Measurements from ENCODE around the gene TSPEAR. TPM values are rescaled to one million over a fixed set of nuclear protein-coding genes. Genes with fewer than 3 reads are reported as not detected.
A peak's percentile ranks its signal among the peaks of the same experiment; 100 is the strongest.
"Not testable (repeated sequence)": the region's sequence is repeated elsewhere in the genome, so short reads cannot be mapped to it uniquely, and the experiment has no call there.

TSPEAR gene
- total RNA-seq, 6 experiments from 2014 or later, result not detected

DNA sequence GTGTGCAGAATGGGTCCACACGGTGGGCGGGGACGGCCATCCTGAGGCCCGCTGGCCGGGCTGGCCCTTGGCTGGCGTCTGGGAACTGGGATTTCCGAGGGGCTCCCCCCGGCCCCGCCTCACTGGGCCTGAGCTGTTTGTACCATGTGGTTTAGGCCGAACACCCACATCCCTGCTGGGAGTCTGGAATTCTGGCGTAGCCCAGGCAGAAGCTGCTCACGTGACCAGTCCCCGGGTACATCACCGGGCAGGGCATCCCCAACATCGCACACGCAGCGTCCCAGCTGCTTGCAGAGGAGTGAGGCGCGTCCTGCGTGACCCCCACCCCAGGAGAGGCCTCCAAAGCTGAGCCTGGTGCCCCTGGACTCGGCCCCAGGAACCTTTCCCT, 108.9 kb downstream of the TSPEAR start:
- Histone ChIP-seq H3K9me3 (no peaks in the 10 kb centered on the region), H3K36me3 (no peaks in the 10 kb centered on the region), H3K27ac (no peak overlapping the region), H3K4me1 (no peaks in the 10 kb centered on the region), H3K27me3 (no peaks in the 10 kb centered on the region), H3K4me3 (no peak overlapping the region)
- DNase-seq (no peak), ATAC-seq (no peak)
- no peak for TF ChIP-seq POLR2A (IDR thresholded peaks at IDR 0.05)
- TF ChIP-seq, protein P1, sequence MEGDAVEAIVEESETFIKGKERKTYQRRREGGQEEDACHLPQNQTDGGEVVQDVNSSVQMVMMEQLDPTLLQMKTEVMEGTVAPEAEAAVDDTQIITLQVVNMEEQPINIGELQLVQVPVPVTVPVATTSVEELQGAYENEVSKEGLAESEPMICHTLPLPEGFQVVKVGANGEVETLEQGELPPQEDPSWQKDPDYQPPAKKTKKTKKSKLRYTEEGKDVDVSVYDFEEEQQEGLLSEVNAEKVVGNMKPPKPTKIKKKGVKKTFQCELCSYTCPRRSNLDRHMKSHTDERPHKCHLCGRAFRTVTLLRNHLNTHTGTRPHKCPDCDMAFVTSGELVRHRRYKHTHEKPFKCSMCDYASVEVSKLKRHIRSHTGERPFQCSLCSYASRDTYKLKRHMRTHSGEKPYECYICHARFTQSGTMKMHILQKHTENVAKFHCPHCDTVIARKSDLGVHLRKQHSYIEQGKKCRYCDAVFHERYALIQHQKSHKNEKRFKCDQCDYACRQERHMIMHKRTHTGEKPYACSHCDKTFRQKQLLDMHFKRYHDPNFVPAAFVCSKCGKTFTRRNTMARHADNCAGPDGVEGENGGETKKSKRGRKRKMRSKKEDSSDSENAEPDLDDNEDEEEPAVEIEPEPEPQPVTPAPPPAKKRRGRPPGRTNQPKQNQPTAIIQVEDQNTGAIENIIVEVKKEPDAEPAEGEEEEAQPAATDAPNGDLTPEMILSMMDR (IDR thresholded peaks at IDR 0.05), result no peak
- WGBS (ENCODE audit: insufficient coverage, low coverage, low lambda C conversion rate, missing lambda C conversion rate), result no CpG with 5 or more reads among the region's 21 CpGs
- intact Hi-C loops (cut with DNase I), result no loop called here

DNA sequence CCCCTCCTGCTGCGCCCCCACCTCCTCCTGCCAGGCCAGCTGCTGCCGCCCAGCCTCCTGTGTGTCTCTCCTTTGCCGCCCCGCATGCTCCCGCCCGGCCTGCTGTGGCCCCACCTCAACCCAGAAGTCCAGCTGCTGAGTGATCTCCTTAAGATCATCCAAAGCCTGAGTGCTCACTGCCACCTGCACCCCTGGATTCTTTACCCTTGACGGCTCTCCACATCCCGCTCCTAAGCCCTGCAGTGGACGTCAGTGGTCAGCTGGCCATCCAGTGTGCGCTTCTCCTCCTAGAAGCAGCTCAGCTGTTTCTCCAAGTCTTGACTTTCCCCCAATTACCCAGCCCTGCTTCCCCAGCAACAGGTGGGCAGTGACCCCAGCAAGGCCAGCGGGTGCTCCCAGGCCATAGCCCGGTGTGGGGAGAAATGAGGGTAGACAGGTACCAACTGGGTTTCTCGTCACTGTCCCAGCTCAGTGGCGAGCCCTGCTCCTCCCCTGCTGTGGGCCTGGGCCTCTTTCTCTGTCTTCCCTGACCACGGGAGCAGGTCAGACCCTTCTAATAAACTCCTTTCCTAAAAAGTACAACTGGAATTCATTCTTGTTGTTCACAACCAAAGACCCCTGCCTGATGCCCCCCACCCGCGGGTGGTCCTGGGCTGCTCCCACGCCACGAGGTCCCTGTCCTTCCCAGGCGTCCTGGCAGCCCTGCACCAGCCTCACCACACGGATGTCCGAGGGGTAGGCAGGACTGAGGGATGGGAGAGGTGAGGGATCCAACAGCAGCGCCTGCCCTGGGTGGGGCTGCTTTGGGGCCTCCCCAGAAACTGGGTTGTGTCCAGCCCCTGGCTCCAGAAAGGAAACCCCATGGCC, 109.5 kb downstream of the TSPEAR start:
- no peak overlapping the region for H3K27ac ChIP-seq
- intact Hi-C loops (cut with DNase I), result no loop called here
- TF ChIP-seq, protein P1 (IDR thresholded peaks at IDR 0.05), result no peak
- TF ChIP-seq POLR2A (IDR thresholded peaks at IDR 0.05), result no peak
- no peak for DNase-seq
- H3K9me3 ChIP-seq, result no peaks in the 10 kb centered on the region
- peak in 1 of 4 donors; percentile 34 for ATAC-seq
- WGBS (ENCODE audit: insufficient coverage, low coverage, low lambda C conversion rate, missing lambda C conversion rate), result 83% methylated on average over 13 of the region's 23 CpGs
- no peaks in the 10 kb centered on the region for H3K27me3 ChIP-seq
- no peaks in the 10 kb centered on the region for H3K36me3 ChIP-seq
- H3K4me1 ChIP-seq, result no peaks in the 10 kb centered on the region
- H3K4me3 ChIP-seq, result no peak overlapping the region

DNA sequence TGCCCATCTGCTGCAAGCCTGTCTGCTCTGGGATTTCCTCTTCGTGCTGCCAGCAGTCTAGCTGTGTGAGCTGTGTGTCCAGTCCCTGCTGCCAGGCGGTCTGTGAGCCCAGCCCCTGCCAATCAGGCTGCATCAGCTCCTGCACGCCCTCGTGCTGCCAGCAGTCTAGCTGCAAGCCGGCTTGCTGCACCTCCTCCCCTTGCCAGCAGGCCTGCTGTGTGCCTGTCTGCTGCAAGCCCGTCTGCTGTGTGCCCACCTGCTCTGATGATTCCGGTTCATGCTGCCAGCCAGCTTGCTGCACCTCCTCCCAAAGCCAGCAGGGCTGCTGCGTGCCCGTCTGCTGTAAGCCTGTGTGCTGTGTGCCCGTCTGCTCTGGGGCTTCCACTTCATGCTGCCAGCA, 110.3 kb downstream of the TSPEAR start:
- H3K27me3 ChIP-seq; DNase-seq; H3K27ac ChIP-seq; H3K4me1 ChIP-seq; H3K4me3 ChIP-seq; intact Hi-C loops (cut with DNase I); H3K9me3 ChIP-seq; H3K36me3 ChIP-seq: not testable (repeated sequence)
- ATAC-seq, result peak in 1 of 4 donors; percentile 11
- WGBS (ENCODE audit: insufficient coverage, low coverage, low lambda C conversion rate, missing lambda C conversion rate), result no CpG with 5 or more reads among the region's 10 CpGs

DNA sequence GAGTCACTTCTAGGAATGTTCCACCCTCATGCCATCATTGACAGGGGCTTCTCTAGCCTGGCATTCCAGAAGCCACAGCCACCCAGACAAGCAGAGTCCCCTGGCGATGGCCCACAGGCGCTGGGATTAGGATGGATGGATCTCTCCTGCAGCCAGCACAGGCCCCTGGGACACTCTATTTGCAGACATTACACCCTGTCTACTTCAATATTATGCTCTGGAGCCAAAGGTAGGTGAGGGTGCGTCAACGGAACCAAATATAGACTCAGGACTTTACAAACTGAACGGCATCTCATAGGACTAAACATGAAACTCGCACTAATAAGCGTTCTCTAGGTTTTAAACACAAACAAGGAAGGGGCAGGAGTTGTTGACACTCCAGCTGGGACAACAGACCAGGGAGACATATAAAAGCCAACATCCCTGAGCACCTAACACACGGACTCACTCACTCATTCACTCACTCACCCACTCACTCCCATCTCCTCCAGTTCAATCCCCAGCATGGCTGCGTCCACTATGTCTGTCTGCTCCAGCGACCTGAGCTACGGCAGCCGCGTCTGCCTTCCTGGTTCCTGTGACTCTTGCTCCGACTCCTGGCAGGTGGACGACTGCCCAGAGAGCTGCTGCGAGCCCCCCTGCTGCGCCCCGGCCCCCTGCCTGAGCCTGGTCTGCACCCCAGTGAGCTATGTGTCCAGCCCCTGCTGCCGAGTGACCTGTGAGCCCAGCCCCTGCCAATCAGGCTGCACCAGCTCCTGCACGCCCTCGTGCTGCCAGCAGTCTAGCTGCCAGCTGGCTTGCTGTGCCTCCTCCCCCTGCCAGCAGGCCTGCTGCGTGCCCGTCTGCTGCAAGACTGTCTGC, 111.0 kb downstream of the TSPEAR start, which contains the start of gene KRTAP10-7:
TSS of gene KRTAP10-7 (plus strand) at position 480 of the 861 bp plus-strand sequence. CDS start at position 505, 25 bp downstream.
- intact Hi-C loops (cut with DNase I); H3K4me1 ChIP-seq; H3K4me3 ChIP-seq; H3K27ac ChIP-seq; DNase-seq; H3K27me3 ChIP-seq; H3K9me3 ChIP-seq; H3K36me3 ChIP-seq: not testable (repeated sequence)
- WGBS (ENCODE audit: insufficient coverage, low coverage, low lambda C conversion rate, missing lambda C conversion rate), result 52% methylated on average over 9 of the region's 23 CpGs
- ATAC-seq, result peak in 1 of 4 donors; percentile 10

DNA sequence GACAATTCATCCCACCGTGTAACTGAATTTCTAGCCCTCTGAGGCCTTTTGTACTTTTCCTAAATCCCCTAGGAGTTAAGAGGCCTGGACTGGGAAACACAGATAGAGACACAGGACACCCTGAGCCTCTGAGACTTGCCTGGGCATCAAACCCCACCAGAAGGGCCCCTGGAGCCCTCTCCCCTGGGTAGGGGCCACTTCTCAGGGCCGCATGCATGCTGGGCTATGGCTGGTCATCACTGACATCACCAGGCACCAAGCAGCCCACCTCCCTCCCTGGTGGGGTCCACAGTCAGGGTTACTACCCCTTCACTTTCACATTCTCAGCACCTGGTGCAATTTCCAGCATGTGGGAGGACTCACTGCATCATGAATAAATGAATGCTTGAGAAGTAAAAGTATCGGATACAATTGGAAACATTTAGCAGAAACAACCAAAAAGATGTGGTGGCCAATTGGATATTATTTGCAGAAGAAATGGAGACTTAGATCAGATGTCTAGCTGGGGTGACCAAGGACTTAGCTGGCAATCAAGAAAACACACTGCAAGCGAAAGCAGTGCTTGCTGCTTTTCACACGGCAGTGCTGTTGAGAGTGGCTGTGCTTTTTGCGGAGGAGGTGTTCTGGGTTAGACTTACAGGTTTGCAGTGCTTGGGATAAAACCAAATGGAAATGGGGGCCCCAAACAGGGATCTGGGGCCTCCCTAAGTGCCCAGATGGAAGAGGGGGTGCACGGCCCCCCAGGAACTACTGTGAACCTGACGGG, 111.9 kb downstream of the TSPEAR start:
- no peak for ATAC-seq
- TF ChIP-seq, protein P1 (IDR thresholded peaks at IDR 0.05), result no peak
- no peak for TF ChIP-seq POLR2A (IDR thresholded peaks at IDR 0.05)
- intact Hi-C loops (cut with DNase I), result no loop called here
- no peaks in the 10 kb centered on the region for H3K4me1 ChIP-seq
- no peaks in the 10 kb centered on the region for H3K36me3 ChIP-seq
- WGBS (ENCODE audit: insufficient coverage, low coverage, low lambda C conversion rate, missing lambda C conversion rate), result 86% methylated on average over 6 of the region's 8 CpGs
- H3K27ac ChIP-seq, result no peak overlapping the region
- no peaks in the 10 kb centered on the region for H3K9me3 ChIP-seq
- no peak for DNase-seq
- no peaks in the 10 kb centered on the region for H3K27me3 ChIP-seq
- H3K4me3 ChIP-seq, result no peak overlapping the region

All from right lobe of liver (tissue), 6 donors.